ENCODE data around the gene SLC18A2. TPM values are rescaled to one million over a fixed set of nuclear protein-coding genes. Genes with fewer than 3 reads are reported as not detected.

The SLC18A2 gene
- total RNA-seq: under 1 TPM in 3 of 4 donors, not detected in 1; 0.27 to 0.75 (median 0.64) TPM

DNA sequence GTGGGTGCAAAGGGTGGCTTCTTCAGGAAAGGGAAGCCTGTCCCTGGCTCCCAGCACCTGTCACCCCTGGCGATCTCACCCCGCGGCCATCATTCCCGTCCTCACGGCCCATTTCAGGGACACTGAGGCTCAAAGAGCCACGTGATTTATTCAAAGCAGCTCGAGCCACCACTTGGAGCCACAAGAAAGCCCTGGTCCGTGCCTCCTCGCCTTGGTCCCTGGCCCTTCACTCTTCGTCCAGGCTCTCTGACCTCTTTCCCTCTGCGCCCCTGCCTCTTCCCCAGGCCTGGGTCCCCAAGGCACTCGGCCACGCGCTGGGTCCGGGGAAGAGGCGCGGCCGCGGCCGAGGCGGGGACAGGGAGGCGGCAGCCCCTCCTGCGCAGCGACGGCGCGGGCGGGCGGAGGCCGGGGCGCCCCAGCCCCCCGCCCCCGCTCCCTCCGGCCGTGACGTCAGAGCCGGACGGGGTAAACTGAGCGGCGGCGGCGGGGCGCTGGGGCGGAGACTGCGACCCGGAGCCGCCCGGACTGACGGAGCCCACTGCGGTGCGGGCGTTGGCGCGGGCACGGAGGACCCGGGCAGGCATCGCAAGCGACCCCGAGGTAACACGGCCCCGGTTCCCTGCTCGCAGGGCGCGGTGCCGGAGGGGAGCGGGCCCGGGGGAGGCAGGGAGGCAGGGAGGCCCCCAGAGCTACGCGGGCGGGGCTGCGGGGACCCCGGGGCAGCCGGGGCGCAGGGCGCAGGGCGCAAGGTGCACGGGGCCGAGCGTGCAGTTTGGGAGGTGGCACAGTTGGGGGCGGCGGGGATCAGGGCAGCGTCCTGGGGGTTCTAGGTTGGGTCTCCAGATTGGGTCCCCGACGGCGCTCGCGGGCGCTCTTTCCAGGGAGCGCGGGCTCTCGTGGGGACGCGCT, at the start of gene SLC18A2:
Gene SLC18A2, plus strand, starts transcription at position 494 of the 909 bp plus-strand sequence. CDS start 580 bp downstream, outside the sequence.
- H3K27ac ChIP-seq: no peak within 1 kb of the TSS
- in situ Hi-C loops (cut with MboI; ENCODE audit: low pct_ligation_motif_present in 1 of 4, low pct_unique_long_range_greater_than_20kb in 1 of 4, low sequenced_read_pairs in 3 of 4): no loop called here
- peaks cover 81% of the 10 kb centered on the region for H3K27me3 ChIP-seq
- no peak for DNase-seq
- intact Hi-C loops (cut with DNase I; ENCODE audit: low total_unique reads): no loop called here
- H3K9me3 ChIP-seq: no peaks in the 10 kb centered on the region
- peaks cover 0 to 11% (median 6%) of the 10 kb centered on the region in 4 donors for H3K4me1 ChIP-seq
- H3K4me3 ChIP-seq: peak within 1 kb of the TSS in 2 of 4 donors; percentile 11 to 31
- 0 to 9% methylated on average over 1 to 47 of the region's 93 CpGs for WGBS, 2 donors (ENCODE audit: low coverage in 1 of 2)
- TF ChIP-seq POLR2AphosphoS5 (IDR thresholded peaks at IDR 0.05): no peak
- TF ChIP-seq POLR2A (IDR thresholded peaks at IDR 0.05): no peak
- TF ChIP-seq, protein P1, sequence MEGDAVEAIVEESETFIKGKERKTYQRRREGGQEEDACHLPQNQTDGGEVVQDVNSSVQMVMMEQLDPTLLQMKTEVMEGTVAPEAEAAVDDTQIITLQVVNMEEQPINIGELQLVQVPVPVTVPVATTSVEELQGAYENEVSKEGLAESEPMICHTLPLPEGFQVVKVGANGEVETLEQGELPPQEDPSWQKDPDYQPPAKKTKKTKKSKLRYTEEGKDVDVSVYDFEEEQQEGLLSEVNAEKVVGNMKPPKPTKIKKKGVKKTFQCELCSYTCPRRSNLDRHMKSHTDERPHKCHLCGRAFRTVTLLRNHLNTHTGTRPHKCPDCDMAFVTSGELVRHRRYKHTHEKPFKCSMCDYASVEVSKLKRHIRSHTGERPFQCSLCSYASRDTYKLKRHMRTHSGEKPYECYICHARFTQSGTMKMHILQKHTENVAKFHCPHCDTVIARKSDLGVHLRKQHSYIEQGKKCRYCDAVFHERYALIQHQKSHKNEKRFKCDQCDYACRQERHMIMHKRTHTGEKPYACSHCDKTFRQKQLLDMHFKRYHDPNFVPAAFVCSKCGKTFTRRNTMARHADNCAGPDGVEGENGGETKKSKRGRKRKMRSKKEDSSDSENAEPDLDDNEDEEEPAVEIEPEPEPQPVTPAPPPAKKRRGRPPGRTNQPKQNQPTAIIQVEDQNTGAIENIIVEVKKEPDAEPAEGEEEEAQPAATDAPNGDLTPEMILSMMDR (IDR thresholded peaks at IDR 0.05): no peak
- TF ChIP-seq EP300 (IDR thresholded peaks at IDR 0.05; ENCODE audit: low read depth): no peak
- H3K36me3 ChIP-seq: no peaks in the 10 kb centered on the region

DNA sequence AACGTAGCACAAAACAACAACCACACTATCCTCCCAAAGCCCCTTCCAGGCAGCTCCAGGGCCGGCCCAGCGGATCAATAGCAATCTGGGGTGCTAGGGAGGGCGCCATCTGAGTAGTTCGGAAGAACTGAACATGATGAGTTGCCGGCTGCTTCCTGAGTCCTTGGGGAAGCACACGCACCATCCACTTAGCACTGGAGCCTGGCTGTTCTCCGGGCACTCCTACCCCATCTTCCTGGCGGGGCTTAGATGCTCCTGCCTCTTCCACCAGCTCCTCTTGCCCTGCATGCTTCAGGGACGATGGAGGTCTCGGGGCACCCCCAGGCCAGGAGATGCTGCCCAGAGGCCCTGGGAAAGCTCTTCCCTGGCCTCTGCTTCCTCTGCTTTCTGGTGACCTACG, 43.7 kb upstream of the SLC18A2 start, which contains the start of gene KCNK18:
Gene KCNK18, plus strand, starts transcription at position 301 of the 400 bp plus-strand sequence. Its CDS starts 0 bp downstream, at position 301.
- H3K27me3 ChIP-seq: no peaks in the 10 kb centered on the region
- in situ Hi-C loops (cut with MboI; ENCODE audit: low pct_ligation_motif_present in 1 of 4, low pct_unique_long_range_greater_than_20kb in 1 of 4, low sequenced_read_pairs in 3 of 4): no loop called here

DNA sequence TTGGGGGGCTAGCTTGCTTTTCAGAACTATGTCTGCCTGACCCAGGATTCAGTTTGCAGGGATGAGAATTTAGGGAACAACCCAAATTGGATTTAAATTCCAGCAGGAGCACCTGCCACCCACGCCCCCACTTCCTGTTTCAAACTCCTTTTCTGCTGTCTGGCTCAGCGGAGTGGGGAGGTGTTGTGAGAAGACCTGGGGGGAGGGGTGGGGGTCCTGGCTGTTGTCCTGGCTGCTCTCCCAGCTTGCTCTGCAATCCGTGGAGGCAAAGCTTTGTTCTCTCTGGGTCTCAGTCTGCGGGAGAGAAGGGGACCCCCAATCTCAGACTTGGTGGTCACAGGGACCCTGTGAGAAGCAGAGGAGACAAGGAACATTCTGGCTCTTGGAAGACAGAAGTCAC, 42.8 kb upstream of the SLC18A2 start:
- TF ChIP-seq EP300 (IDR thresholded peaks at IDR 0.05; ENCODE audit: low read depth): no peak
- TF ChIP-seq POLR2A (IDR thresholded peaks at IDR 0.05): no peak
- TF ChIP-seq, protein P1 (IDR thresholded peaks at IDR 0.05): no peak
- no peak for TF ChIP-seq POLR2AphosphoS5 (IDR thresholded peaks at IDR 0.05)
- DNase-seq: no peak
- intact Hi-C loops (cut with DNase I; ENCODE audit: low total_unique reads) (no loop called here), in situ Hi-C loops (cut with MboI; ENCODE audit: low pct_ligation_motif_present in 1 of 4, low pct_unique_long_range_greater_than_20kb in 1 of 4, low sequenced_read_pairs in 3 of 4) (no loop called here)
- 48% methylated on average over 4 of the region's 4 CpGs; no CpG with 5 or more reads in 1 of the 2 donors for WGBS, 2 donors (ENCODE audit: low coverage in 1 of 2)
- Histone ChIP-seq H3K4me3 (no peak overlapping the region), H3K27ac (no peak overlapping the region), H3K36me3 (no peaks in the 10 kb centered on the region), H3K27me3 (no peaks in the 10 kb centered on the region), H3K4me1 (no peaks in the 10 kb centered on the region), H3K9me3 (no peaks in the 10 kb centered on the region)

More for the DNA sequence above, 43.7 kb upstream of the SLC18A2 start, which contains the start of gene KCNK18:
- H3K36me3 ChIP-seq: no peaks in the 10 kb centered on the region
- intact Hi-C loops (cut with DNase I; ENCODE audit: low total_unique reads): no loop called here
- TF ChIP-seq POLR2AphosphoS5 (IDR thresholded peaks at IDR 0.05) (no peak), POLR2A (IDR thresholded peaks at IDR 0.05) (no peak), EP300 (IDR thresholded peaks at IDR 0.05; ENCODE audit: low read depth) (no peak)
- TF ChIP-seq, protein P1 (IDR thresholded peaks at IDR 0.05): no peak
- H3K27ac ChIP-seq: no peak within 1 kb of the TSS
- 72% methylated on average over 9 of the region's 12 CpGs; no CpG with 5 or more reads in 1 of the 2 donors for WGBS, 2 donors (ENCODE audit: low coverage in 1 of 2)
- no peak within 1 kb of the TSS for H3K4me3 ChIP-seq
- DNase-seq: no peak
- H3K9me3 ChIP-seq: no peaks in the 10 kb centered on the region
- H3K4me1 ChIP-seq: no peaks in the 10 kb centered on the region

DNA sequence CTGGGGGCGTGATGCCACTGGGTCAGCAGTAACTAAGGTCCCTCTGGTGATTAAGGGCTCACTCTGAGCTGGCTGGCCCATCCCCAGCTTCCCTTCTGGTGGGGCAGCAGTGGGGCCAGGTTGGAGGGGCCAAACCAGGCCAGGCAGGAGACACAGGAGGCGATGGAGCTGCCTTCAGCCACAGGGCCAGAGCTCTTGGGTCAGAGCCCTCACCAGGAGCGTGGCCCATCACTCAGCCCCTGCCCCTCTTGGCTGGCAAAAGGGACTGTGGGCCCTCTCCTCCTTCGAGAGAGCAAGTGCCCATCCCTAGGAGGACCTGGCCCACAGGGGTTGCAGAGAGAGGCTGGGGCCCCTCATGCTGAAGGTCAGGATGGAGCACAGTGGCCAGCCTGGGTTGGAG, 39.1 kb upstream of the SLC18A2 start:
- intact Hi-C loops (cut with DNase I; ENCODE audit: low total_unique reads) (no loop called here), in situ Hi-C loops (cut with MboI; ENCODE audit: low pct_ligation_motif_present in 1 of 4, low pct_unique_long_range_greater_than_20kb in 1 of 4, low sequenced_read_pairs in 3 of 4) (loop anchor here in 3 of 4 donors (25.0 kb wide), 3 partner anchors 235 to 1035 kb away; no protein-coding TSS in a partner anchor)
- Histone ChIP-seq H3K9me3 (no peaks in the 10 kb centered on the region), H3K27me3 (peaks cover 8% of the 10 kb centered on the region), H3K4me1 (no peaks in the 10 kb centered on the region), H3K4me3 (no peak overlapping the region), H3K36me3 (no peaks in the 10 kb centered on the region), H3K27ac (no peak overlapping the region)
- 56% methylated on average over 4 of the region's 4 CpGs; no CpG with 5 or more reads in 1 of the 2 donors for WGBS, 2 donors (ENCODE audit: low coverage in 1 of 2)
- no peak for DNase-seq
- TF ChIP-seq EP300 (IDR thresholded peaks at IDR 0.05; ENCODE audit: low read depth): no peak

All from transverse colon (tissue), 4 donors.